ENCODE measurements around the gene S100A4.

- TF ChIP-seq NANOG (IDR thresholded peaks at IDR 0.05; ENCODE audit: borderline replicate concordance) (no peak), POLR2AphosphoS5 (IDR thresholded peaks at IDR 0.05; ENCODE audit: low read depth) (no peak), CTCF (conservative IDR thresholded peaks at IDR 0.05; ENCODE audit: low read depth in 2 of 2) (no peak), REST (IDR thresholded peaks at IDR 0.05; ENCODE audit: unreplicated experiment) (no peak), STAT1 (IDR thresholded peaks at IDR 0.05; ENCODE audit: unreplicated experiment) (no peak), EZH2phosphoT487 (IDR thresholded peaks at IDR 0.05; ENCODE audit: unreplicated experiment) (no peak), EZH2 (IDR thresholded peaks at IDR 0.05; ENCODE audit: low read depth, unreplicated experiment) (no peak)
Measured at GRCh38 chr1:153539395-153540093, 6.1 kb downstream of the S100A4 start.

Measured in GM23338 (cell line).